ENCODE measurements around the gene ZFYVE28.

- no peak for TF ChIP-seq PHF8 (conservative IDR thresholded peaks at IDR 0.05; ENCODE audit: low read depth, low read length)
- TF ChIP-seq BCL11A (IDR thresholded peaks at IDR 0.05; ENCODE audit: low read depth in 2 of 2, low read length in 2 of 2): no peak
- TF ChIP-seq POLR2AphosphoS5 (IDR thresholded peaks at IDR 0.05; ENCODE audit: low read depth, low read length): no peak
- TF ChIP-seq CTCF (IDR thresholded peaks at IDR 0.05; ENCODE audit: control extremely low read depth in 1 of 3, insufficient read depth in 1 of 3, low read depth in 1 of 3, low read length in 3 of 3): no peak
- TF ChIP-seq EZH2 (IDR thresholded peaks at IDR 0.05; ENCODE audit: low read depth, low read length, severe bottlenecking): no peak
- no peak for TF ChIP-seq SIN3A (conservative IDR thresholded peaks at IDR 0.05 in 1 of 2, IDR thresholded peaks at IDR 0.05 in 1 of 2; ENCODE audit: low read depth in 1 of 2, low read length in 2 of 2)
- TF ChIP-seq ZNF274 (IDR thresholded peaks at IDR 0.05; ENCODE audit: borderline replicate concordance, extremely low read depth, low read length): no peak
- TF ChIP-seq POLR2A (IDR thresholded peaks at IDR 0.05; ENCODE audit: control extremely low read depth in 1 of 2, low read depth in 2 of 2, low read length in 2 of 2): no peak
- no peak for TF ChIP-seq KDM1A (IDR thresholded peaks at IDR 0.05; ENCODE audit: borderline replicate concordance, low read length)
- TF ChIP-seq SUZ12 (IDR thresholded peaks at IDR 0.05; ENCODE audit: low read length): no peak
Observed at GRCh38 chr4:2286904-2287593, 131.4 kb downstream of the ZFYVE28 start.

Data from H1 (cell line).